HL-60 (cell line): Measurements from ENCODE around the gene RAF1.

Experiments
- DNase-seq, 2 experiments: peaks; one replicate each; pipeline ENCODE4 v3.0.0-alpha.2; 2010 to 2020; ENCODE audit warnings: low read depth in 1 of 2, low spot score in 1 of 2
- H3K27ac ChIP-seq: fragments of 250-450 bp; sonication (Bioruptor Pico); replicated peaks from 2 replicates; pipeline ENCODE4 v1.5.1; 2020; ENCODE audit warnings: mild to moderate bottlenecking, moderate library complexity
- H3K27me3 ChIP-seq: fragments of 250-450 bp; sonication (Bioruptor Pico); 2 replicates; pipeline ENCODE4 v1.5.1; 2021; ENCODE audit warnings: mild to moderate bottlenecking, moderate library complexity; ENCODE audit not compliant: insufficient read depth, poor library complexity, severe bottlenecking
- H3K4me3 ChIP-seq: replicated peaks from 2 replicates; pipeline ENCODE4 v1.5.1; 2011; ENCODE audit warnings: mild to moderate bottlenecking, control low read depth, low read length; ENCODE audit not compliant: insufficient read depth
- GABPA ChIP-seq: IDR thresholded peaks from 2 replicates; pipeline ENCODE4 v1.6.1; 2012; ENCODE audit warnings: low read depth
- POLR2AphosphoS5 ChIP-seq: IDR thresholded peaks from 2 replicates; pipeline ENCODE4 v1.6.1; 2012; ENCODE audit warnings: low read depth
- SPI1 ChIP-seq: IDR thresholded peaks from 2 replicates; pipeline ENCODE4 v1.6.1; 2012; ENCODE audit warnings: low read depth, mild to moderate bottlenecking, borderline replicate concordance
- long read RNA-seq: library from polyadenylated mRNA; unstranded; transcript quantifications from one replicate; pipeline ENCODE4 v2.0.0, GENCODE V29; 2020
- TF ChIP-seq, protein P1 (sequence below): IDR thresholded peaks from 2 replicates; pipeline ENCODE4 v1.6.1; 2012; ENCODE audit warnings: low read depth; ENCODE audit not compliant: insufficient replicate concordance
- TF ChIP-seq, protein P2 (sequence below): IDR thresholded peaks from one replicate; pipeline ENCODE4 v1.5.1; 2011; ENCODE audit warnings: low read length, control low read depth, inconsistent platforms; ENCODE audit not compliant: insufficient read depth

Gene RAF1
- long read RNA-seq, transcript RAF1-203 (16 exons, 2,354 nt) = minor isoform, 12 of 412 reads
- long read RNA-seq, transcript RAF1-201 (17 exons, 3,300 nt) = major isoform, 296 of 412 reads
- long read RNA-seq, partial matches to known transcripts = 10 of 412 reads
- long read RNA-seq, other reads (novel, unspliced or antisense) = 92 of 412 reads

DNA sequence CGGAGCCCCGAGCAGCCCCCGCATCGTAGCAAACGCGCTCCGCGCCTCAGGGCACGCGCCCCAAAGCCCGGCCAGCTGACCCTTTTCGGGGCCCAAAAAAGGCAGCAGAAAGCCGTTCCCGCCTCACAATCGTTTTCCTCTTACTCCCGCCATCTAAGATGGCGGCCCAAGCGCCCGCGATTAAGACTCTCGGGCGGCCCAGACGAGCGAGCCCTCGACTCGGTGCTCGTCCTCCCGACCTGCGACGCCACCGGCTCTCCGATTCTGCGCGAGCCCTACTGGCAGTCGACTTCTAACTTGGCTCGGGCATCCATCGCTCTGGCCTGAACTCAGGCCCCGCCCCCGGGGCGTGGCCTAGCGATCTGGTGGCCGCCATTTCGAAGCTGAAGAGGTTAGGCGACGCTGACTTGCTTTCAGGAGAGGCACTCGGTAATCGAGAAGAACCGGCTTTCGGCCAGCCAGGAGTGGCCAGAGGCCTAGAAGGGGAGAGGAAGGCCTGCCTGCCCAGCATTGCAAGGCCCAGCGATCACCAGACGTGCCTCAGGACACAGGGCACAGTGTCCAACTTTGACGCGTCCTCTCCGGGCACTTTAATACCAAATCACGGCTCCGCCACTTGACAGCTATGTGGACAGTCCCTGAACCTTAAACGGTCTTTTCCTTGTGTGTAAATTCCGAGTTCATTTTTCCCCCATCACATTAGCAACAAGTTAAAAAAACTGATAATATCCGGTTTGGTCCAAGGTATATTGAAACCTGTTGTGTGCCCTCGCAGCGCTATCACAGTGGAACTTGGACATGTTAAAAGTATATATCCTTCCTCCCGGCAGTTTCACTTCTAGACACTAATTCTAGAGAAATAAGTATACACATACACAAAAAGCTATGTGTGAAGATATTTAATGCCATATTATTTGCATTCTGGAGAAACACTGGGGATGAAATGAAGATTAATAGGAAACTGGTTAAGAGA is at the start of gene RAF1:
RAF1 (minus strand) TSS at position 182 of the 973 bp plus-strand sequence. CDS start 45,396 bp downstream, outside the sequence.
- Histone ChIP-seq H3K27me3 (no peaks in the 10 kb centered on the region), H3K4me3 (peak within 1 kb of the TSS; percentile 88), H3K27ac (peak within 1 kb of the TSS; percentile 99)
- TF ChIP-seq POLR2AphosphoS5 = peak; percentile 45; the same call in 1 of the 2 replicates
- TF ChIP-seq SPI1 = no peak
- TF ChIP-seq, protein P1, sequence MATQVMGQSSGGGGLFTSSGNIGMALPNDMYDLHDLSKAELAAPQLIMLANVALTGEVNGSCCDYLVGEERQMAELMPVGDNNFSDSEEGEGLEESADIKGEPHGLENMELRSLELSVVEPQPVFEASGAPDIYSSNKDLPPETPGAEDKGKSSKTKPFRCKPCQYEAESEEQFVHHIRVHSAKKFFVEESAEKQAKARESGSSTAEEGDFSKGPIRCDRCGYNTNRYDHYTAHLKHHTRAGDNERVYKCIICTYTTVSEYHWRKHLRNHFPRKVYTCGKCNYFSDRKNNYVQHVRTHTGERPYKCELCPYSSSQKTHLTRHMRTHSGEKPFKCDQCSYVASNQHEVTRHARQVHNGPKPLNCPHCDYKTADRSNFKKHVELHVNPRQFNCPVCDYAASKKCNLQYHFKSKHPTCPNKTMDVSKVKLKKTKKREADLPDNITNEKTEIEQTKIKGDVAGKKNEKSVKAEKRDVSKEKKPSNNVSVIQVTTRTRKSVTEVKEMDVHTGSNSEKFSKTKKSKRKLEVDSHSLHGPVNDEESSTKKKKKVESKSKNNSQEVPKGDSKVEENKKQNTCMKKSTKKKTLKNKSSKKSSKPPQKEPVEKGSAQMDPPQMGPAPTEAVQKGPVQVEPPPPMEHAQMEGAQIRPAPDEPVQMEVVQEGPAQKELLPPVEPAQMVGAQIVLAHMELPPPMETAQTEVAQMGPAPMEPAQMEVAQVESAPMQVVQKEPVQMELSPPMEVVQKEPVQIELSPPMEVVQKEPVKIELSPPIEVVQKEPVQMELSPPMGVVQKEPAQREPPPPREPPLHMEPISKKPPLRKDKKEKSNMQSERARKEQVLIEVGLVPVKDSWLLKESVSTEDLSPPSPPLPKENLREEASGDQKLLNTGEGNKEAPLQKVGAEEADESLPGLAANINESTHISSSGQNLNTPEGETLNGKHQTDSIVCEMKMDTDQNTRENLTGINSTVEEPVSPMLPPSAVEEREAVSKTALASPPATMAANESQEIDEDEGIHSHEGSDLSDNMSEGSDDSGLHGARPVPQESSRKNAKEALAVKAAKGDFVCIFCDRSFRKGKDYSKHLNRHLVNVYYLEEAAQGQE = peak; percentile 29
- DNase-seq = peak; percentile 90 to 98

DNA sequence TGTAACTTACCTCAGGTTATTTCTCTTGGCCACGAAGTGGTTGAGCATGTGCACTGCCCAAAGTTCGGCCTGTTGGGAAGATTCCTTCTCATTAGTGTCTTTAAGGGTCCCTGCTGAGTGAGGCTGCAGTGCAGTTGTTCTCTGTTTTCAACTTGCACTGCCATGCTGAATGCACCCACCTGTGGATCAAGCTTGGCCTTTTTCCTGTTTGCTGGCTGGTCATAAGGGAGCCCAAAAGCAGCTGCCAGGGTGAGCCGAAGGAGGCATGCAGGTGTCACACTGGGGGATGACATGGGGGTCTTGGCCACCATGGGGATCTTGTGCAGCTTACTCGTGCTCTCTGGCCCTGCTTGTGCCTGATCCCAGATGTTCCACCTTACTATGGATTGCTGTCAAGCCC is 46.1 kb upstream of the RAF1 start:
- H3K27me3 ChIP-seq = no peaks in the 10 kb centered on the region

DNA sequence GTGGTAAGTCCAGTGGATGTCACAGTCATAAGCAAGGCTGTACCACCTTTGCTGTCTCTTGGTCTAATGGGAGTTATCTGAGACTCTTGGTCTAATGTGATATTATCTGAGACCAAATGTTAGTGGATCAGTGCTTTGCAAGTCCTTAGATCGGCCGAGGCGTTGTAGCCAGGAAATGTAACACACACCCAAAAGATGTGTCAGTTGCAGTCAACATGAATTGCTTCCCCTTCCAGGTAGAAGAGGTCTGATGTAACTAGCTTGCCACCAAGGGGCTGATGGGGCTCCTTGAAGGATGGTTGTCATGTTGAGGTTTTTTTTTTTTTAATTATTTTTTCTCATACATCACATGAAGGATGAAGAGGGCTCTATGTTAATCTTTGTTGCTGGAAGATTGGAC is 45.4 kb upstream of the RAF1 start:
- TF ChIP-seq SPI1 (no peak), GABPA (no peak), POLR2AphosphoS5 (no peak)
- TF ChIP-seq, protein P2, sequence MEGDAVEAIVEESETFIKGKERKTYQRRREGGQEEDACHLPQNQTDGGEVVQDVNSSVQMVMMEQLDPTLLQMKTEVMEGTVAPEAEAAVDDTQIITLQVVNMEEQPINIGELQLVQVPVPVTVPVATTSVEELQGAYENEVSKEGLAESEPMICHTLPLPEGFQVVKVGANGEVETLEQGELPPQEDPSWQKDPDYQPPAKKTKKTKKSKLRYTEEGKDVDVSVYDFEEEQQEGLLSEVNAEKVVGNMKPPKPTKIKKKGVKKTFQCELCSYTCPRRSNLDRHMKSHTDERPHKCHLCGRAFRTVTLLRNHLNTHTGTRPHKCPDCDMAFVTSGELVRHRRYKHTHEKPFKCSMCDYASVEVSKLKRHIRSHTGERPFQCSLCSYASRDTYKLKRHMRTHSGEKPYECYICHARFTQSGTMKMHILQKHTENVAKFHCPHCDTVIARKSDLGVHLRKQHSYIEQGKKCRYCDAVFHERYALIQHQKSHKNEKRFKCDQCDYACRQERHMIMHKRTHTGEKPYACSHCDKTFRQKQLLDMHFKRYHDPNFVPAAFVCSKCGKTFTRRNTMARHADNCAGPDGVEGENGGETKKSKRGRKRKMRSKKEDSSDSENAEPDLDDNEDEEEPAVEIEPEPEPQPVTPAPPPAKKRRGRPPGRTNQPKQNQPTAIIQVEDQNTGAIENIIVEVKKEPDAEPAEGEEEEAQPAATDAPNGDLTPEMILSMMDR = no peak
- TF ChIP-seq, protein P1 = no peak
- H3K27me3 ChIP-seq = no peaks in the 10 kb centered on the region
- no peak overlapping the region for H3K27ac ChIP-seq
- DNase-seq = peak in 1 of 2 experiments; percentile 41
- H3K4me3 ChIP-seq = no peak overlapping the region

More for the DNA sequence above, 46.1 kb upstream of the RAF1 start:
- no peak for TF ChIP-seq GABPA
- TF ChIP-seq, protein P1 = no peak
- no peak for TF ChIP-seq POLR2AphosphoS5
- no peak for TF ChIP-seq SPI1
- TF ChIP-seq, protein P2 = no peak
- no peak overlapping the region for H3K4me3 ChIP-seq
- no peak for DNase-seq
- no peak overlapping the region for H3K27ac ChIP-seq
